Measurements from ENCODE around the gene MUS81.

DNA sequence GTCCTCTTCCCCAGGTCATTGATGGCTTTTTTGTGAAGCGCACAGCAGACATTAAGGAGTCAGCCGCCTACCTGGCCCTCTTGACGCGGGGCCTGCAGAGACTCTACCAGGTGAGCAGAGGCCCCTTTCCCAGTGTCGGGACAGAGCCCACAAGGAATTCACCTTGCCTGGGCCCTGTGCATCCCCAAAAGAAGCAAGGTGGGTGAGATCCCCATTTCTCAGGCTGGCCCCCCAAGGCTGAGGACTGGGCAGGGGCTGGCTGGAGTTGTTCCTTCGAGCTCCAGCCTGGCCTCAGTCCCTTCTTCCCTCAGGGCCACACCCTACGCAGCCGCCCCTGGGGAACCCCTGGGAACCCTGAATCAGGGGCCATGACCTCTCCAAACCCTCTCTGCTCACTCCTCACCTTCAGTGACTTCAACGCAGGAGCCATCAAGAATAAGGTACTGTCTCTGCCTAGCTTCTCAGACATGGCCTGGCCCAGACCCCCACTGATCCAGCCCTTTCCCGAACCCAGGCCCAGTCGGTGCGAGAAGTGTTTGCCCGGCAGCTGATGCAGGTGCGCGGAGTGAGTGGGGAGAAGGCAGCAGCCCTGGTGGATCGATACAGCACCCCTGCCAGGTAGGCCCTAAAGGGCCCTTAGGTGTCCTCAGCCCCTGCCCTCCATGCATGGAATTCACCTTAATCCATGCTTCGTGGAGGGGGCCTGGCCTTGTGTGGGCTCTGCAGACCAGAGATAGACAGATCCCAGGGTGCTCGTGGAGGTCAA is 4.7 kb downstream of the MUS81 start:
- TF ChIP-seq, protein P1, sequence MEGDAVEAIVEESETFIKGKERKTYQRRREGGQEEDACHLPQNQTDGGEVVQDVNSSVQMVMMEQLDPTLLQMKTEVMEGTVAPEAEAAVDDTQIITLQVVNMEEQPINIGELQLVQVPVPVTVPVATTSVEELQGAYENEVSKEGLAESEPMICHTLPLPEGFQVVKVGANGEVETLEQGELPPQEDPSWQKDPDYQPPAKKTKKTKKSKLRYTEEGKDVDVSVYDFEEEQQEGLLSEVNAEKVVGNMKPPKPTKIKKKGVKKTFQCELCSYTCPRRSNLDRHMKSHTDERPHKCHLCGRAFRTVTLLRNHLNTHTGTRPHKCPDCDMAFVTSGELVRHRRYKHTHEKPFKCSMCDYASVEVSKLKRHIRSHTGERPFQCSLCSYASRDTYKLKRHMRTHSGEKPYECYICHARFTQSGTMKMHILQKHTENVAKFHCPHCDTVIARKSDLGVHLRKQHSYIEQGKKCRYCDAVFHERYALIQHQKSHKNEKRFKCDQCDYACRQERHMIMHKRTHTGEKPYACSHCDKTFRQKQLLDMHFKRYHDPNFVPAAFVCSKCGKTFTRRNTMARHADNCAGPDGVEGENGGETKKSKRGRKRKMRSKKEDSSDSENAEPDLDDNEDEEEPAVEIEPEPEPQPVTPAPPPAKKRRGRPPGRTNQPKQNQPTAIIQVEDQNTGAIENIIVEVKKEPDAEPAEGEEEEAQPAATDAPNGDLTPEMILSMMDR (IDR thresholded peaks at IDR 0.05; ENCODE audit: low read depth, low read length, poor library complexity, severe bottlenecking), result no peak
- TF ChIP-seq EZH2phosphoT487 (IDR thresholded peaks at IDR 0.05; ENCODE audit: borderline replicate concordance, low read length), result no peak

All from DOHH2 (cell line).